GM23338 (cell line): ENCODE data around the gene SEMA6D.

Experiments
- CREB1 ChIP-seq: fragments of 250-450 bp; sonication (Bioruptor Pico); IDR thresholded peaks from 2 replicates; pipeline ENCODE4 v1.5.0; 2020; ENCODE audit warnings: low read depth, mild to moderate bottlenecking, moderate library complexity
- EZH2 ChIP-seq: fragments of 200-600 bp; sonication (generic); IDR thresholded peaks from one replicate; pipeline ENCODE4 v1.8.0; 2017; ENCODE audit warnings: antibody characterized with exemption, mild to moderate bottlenecking, low read depth; ENCODE audit not compliant: unreplicated experiment
- EZH2phosphoT487 ChIP-seq: fragments of 200-600 bp; sonication (generic); IDR thresholded peaks from one replicate; pipeline ENCODE4 v1.8.1; 2018; ENCODE audit warnings: antibody characterized with exemption; ENCODE audit not compliant: unreplicated experiment
- POLR2AphosphoS5 ChIP-seq: IDR thresholded peaks from 2 replicates; pipeline ENCODE4 v1.6.1; 2016; ENCODE audit warnings: antibody characterized with exemption, low read depth
- REST ChIP-seq: IDR thresholded peaks from one replicate; pipeline ENCODE4 v1.6.1; 2018; ENCODE audit warnings: antibody characterized with exemption; ENCODE audit not compliant: unreplicated experiment
- TF ChIP-seq, protein P1 (sequence below), 2 experiments: fragments of 200-600 bp in 1 of 2; sonication (generic) in 1 of 2; conservative IDR thresholded peaks; 2 replicates each; pipeline versions ENCODE4 v1.5.1 to v1.6.1; 2016 to 2017; ENCODE audit warnings: antibody characterized with exemption in 2 of 2, low read depth in 2 of 2, mild to moderate bottlenecking in 2 of 2, moderate library complexity in 1 of 2

DNA sequence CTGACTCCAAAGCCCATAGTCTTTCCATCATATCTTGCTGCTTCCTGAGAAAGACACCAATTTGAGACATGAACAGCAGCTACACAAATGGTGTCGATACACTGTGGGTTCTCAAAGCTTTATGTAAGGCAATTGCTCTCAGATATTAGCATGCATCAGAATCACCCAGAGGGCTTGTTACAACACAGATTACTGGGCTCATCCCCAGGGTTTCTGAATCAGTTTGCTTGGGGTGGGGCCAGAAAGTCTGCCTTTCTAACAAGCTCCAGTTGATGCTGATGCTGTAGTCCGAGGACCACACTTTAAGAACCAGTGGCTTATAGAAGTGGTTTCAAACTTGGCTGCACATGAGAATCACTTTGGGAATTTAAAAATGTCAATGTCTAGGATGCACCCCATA, 86.5 kb downstream of the SEMA6D start:
- TF ChIP-seq EZH2phosphoT487 (no peak), POLR2AphosphoS5 (no peak), REST (no peak), EZH2 (no peak), CREB1 (no peak)
- TF ChIP-seq, protein P1, sequence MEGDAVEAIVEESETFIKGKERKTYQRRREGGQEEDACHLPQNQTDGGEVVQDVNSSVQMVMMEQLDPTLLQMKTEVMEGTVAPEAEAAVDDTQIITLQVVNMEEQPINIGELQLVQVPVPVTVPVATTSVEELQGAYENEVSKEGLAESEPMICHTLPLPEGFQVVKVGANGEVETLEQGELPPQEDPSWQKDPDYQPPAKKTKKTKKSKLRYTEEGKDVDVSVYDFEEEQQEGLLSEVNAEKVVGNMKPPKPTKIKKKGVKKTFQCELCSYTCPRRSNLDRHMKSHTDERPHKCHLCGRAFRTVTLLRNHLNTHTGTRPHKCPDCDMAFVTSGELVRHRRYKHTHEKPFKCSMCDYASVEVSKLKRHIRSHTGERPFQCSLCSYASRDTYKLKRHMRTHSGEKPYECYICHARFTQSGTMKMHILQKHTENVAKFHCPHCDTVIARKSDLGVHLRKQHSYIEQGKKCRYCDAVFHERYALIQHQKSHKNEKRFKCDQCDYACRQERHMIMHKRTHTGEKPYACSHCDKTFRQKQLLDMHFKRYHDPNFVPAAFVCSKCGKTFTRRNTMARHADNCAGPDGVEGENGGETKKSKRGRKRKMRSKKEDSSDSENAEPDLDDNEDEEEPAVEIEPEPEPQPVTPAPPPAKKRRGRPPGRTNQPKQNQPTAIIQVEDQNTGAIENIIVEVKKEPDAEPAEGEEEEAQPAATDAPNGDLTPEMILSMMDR (conservative IDR thresholded peaks at IDR 0.05; ENCODE audit: low read depth in 2 of 2) = no peak
